Erythroblast (primary cell): ENCODE results near the gene SLC23A2.
A peak's percentile ranks its signal among the peaks of the same experiment; 100 is the strongest.
"Not testable (repeated sequence)": the region's sequence is repeated elsewhere in the genome, so short reads cannot be mapped to it uniquely, and the experiment has no call there.

Experiments
- DNase-seq, 2 experiments: peaks; one replicate each; lab custom pipeline; 2025; lab: John Stamatoyannopoulos, UW
- GATA1 ChIP-seq: IDR thresholded peaks from 2 replicates; pipeline ENCODE4 v1.6.1; 2011; ENCODE audit warnings: low read depth, mild to moderate bottlenecking, control low read depth, low read length, moderate library complexity
- POLR2A ChIP-seq: IDR thresholded peaks from 2 replicates; pipeline ENCODE4 v1.6.1; 2011; ENCODE audit warnings: mild to moderate bottlenecking, low read length

The SLC23A2 gene

DNA sequence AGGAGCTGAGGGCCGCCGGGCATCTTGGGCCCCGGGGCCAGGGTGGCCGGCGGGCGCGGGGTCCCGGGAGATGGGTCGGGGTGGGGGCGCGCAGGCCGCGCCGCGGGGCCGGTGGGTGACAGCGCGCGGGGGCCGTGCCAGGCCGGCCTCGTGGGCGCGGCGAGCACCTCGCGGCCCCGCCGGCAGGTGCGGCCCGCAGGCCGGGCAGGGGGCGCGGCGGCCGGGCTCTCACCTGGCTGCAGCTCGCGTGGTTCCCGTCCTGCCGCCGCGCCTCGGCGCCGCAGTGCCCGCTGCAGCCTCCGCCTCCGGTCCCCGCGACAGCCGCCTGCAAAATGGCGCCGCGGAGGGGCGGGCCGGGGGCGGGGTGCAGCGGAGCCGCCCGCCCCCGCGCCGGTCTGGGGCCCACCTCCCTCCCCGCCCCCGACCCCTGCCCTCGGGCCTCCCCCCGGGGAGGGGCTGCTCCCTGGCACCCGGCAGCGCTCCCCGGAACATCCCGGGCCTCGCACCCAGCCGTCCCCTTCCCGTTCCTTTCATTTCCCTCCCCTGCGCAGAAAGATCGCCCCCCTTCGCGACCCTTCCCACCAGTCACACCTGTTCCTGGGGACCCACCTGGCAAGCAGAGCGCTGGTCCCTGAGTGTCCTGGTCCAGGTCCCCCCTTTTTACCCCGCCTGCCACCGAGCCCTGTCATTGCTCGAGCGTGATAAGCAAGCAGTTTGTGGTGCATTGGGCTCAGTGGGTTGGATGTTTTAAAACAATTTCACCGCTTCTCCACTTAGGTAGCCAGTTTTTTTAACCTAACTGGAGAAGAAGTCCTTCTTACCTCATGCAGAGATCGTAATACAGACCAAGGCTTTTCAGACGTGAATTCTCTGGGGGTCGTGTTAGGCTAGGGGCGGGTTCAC is at the start of gene SLC23A2:
TSS of gene SLC23A2 (minus strand) at position 337 of the 903 bp plus-strand sequence. CDS start 68,948 bp downstream, outside the sequence.
- TF ChIP-seq GATA1 (no peak), POLR2A (no peak)
- peak; percentile 64 to 71 for DNase-seq

DNA sequence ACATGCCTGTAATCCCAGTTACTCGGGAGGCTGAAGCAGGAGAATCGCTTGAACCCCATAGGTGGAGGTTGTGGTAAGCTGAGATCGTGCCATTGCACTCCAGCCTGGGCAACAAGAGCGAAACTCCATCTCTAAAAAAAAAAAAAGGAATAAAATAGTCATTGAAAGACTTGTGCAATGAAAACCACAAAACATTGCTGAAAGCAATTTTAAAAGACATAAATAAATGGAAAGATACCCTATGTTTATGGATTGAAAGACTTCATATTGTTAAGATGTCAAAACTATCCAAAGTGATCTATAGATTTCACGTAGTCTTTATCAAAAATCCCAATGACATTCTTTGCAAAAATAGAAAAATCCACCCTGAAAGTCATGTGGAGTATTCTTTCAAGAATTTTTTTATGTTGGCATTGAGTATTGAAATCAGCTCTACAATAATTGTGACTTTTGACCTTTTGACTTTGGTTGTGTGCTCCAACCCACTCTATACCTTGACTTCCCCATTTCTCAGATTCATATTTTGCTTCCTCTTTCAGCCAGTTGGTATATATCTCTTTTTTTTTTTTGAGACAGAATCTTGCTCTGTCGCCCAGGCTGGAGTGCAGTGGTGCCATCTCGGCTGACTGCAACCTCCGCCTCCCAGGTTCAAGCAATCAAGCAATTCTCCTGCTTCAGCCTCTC is 45.5 kb upstream of the SLC23A2 start:
- no peak for DNase-seq
- TF ChIP-seq POLR2A (no peak), GATA1 (no peak)

DNA sequence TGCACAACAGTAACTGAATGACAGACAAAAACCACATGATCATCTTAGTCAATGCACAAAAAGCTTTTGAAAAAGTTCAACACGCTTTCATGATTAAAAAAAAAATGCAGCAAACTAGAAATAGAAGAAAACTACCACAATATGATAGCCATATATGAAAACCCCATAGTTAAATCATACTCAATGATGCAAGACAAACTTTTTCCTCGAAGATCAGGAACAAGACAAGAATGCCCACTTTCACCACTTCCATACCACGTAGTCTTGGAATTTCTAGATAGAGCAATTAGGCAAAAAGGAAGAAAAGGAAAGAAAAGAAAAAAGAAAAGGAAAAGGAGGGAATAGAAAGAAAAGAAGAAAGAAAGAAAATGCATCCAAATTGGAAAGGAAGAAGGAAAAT is 44.6 kb upstream of the SLC23A2 start:
- DNase-seq, result no peak
- TF ChIP-seq GATA1 (no peak), POLR2A (no peak)

GRCh38 chr20:5044075-5044620 is 42.8 kb upstream of the SLC23A2 start:
- DNase-seq, result no peak
- no peak for TF ChIP-seq POLR2A
- TF ChIP-seq GATA1, result no peak

GRCh38 chr20:5041433-5041832 is 40.1 kb upstream of the SLC23A2 start:
- no peak for TF ChIP-seq GATA1
- no peak for TF ChIP-seq POLR2A
- no peak for DNase-seq

DNA sequence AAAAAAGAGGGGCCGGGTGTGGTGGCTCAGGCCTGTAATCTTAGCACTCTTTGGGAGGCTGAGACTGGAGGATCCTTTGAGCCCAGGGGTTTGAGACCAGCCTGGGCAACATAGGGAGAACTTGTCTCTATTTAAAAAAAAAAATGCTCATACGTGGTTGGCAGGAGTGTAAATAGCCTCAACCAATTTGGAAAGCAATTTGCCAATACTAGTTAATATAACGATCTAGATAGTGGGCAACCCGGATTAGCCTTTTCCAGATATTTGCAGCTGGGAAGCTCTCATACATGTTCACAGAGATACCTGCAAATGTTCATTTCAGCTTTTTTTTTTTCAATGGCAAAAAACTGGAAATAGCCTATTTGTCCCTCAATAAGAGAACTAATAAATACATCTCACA is 39.0 kb upstream of the SLC23A2 start:
- TF ChIP-seq POLR2A (no peak), GATA1 (no peak)
- DNase-seq, result no peak

GRCh38 chr20:5039889-5040288 is 38.6 kb upstream of the SLC23A2 start:
- no peak for DNase-seq
- TF ChIP-seq POLR2A (no peak), GATA1 (no peak)

GRCh38 chr20:5039255-5039657 is 37.9 kb upstream of the SLC23A2 start:
- TF ChIP-seq GATA1, result no peak
- no peak for DNase-seq

DNA sequence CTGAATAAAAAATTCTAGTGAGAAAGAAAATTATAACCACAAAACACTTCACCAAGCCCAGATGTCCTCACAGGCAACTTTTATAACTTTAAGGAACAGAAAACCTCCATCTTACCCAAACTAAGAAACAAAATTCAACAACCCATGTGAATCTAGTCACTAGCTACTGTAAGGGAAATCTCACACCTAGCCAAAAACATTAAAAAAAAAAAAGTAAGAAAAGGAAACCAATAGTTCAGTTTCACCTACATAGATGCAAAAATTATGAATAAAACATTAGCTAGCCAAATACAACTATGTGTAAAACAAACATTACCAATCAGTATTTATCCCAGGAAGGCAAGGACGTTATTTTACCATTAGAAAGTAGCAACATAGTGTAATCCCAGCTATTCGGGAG is 35.5 kb upstream of the SLC23A2 start:
- TF ChIP-seq POLR2A (no peak), GATA1 (no peak)
- DNase-seq, result no peak

GRCh38 chr20:5035518-5035917 is 34.2 kb upstream of the SLC23A2 start:
- not testable (repeated sequence) for DNase-seq

DNA sequence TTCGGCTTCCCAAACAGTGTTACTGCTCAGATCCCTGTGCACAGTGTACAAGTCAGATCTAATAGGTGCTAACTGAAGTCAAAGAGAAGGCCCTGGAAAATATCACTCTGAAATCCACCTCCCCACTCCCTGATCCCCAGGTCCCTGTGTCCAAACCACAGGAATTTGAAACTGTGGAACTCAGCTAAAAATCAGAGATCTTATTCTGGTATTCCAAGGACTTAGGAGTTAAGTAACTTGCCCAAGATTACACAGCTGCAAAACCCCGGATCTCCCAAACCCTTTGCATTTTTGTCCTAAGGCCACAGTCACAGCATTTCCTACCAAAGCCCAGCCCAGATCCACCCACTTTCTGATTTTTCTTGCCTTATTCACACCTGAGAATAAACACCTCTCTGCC is 32.3 kb upstream of the SLC23A2 start:
- DNase-seq, result no peak
- TF ChIP-seq GATA1 (no peak), POLR2A (no peak)

DNA sequence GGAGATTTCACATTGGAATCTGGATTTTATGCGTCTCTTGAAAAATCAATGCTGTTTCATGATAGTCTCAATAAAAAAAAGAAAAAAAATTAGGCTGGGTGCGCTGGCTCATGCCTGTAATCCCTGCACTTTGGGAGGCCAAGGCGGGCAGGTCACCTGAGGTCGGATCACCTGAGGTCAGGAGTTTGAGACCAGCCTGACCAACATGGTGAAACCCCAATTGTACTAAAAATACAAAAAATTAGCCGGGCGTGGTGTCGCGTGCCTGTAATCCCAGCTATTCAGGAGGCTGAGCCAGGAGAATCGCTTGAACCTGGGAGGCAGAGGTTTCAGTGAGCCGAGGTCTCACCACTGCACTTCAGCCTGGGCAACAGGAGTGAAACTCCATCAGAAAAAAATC is 30.4 kb upstream of the SLC23A2 start:
- not testable (repeated sequence) for DNase-seq

DNA sequence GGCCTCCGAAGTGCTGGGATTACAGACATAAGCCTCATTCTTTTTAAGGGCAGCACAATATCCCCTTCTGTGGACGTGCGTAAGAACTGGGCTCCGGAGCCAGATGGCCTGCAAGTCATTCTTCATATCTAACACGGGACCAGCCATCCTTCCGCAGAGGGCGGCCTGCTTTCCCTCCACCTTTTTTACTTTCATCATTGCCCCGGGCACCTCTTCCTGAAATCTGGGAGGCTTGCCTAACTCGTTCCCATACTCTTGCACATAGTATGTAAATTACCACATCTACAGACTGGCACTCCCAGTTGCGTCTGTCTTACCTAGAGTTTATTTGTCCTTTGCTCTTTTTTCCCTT is 29.9 kb upstream of the SLC23A2 start:
- no peak for DNase-seq
- no peak for TF ChIP-seq POLR2A
- TF ChIP-seq GATA1, result no peak
